ENCODE results near the gene RPS6KA2. TPM values are rescaled to one million over a fixed set of nuclear protein-coding genes. Genes with fewer than 3 reads are reported as not detected.

The RPS6KA2 gene
- total RNA-seq, 1 donor from 2014 or later = 33.7 TPM

DNA sequence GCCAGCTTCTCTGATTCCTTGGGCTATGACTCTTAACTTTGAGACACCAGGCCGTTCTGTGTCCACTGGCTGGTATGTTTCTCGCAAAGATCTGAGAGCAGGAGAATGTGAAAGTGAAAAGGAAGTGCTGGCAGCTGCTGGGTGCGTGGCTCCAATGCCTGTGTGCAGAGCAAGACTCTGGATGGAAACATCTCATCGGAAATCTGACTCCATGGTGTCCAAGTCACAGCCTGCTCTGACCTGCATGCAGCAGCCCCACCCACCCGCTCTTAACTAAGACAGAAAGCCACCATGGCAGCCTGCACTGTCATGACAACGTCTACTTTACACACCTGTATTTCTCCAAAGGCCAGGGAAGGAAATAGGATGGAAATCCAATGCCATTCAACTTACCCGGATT, 178.0 kb downstream of the RPS6KA2 start:
- DNase-seq (ENCODE audit: low read depth, low spot score) = no peak
- Mint-ChIP-seq H3K27me3 (ENCODE audit: low read depth) (no peaks in the 10 kb centered on the region), H3K4me1 (no peaks in the 10 kb centered on the region), H3K4me3 (no peak overlapping the region), H3K27ac (ENCODE audit: unreplicated experiment) (peak overlapping the region; percentile 75), H3K36me3 (ENCODE audit: low read depth) (peaks cover 57% of the 10 kb centered on the region), H3K9me3 (peaks cover 10% of the 10 kb centered on the region)
- TF ChIP-seq, protein P1, sequence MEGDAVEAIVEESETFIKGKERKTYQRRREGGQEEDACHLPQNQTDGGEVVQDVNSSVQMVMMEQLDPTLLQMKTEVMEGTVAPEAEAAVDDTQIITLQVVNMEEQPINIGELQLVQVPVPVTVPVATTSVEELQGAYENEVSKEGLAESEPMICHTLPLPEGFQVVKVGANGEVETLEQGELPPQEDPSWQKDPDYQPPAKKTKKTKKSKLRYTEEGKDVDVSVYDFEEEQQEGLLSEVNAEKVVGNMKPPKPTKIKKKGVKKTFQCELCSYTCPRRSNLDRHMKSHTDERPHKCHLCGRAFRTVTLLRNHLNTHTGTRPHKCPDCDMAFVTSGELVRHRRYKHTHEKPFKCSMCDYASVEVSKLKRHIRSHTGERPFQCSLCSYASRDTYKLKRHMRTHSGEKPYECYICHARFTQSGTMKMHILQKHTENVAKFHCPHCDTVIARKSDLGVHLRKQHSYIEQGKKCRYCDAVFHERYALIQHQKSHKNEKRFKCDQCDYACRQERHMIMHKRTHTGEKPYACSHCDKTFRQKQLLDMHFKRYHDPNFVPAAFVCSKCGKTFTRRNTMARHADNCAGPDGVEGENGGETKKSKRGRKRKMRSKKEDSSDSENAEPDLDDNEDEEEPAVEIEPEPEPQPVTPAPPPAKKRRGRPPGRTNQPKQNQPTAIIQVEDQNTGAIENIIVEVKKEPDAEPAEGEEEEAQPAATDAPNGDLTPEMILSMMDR (conservative IDR thresholded peaks at IDR 0.05) = no peak

DNA sequence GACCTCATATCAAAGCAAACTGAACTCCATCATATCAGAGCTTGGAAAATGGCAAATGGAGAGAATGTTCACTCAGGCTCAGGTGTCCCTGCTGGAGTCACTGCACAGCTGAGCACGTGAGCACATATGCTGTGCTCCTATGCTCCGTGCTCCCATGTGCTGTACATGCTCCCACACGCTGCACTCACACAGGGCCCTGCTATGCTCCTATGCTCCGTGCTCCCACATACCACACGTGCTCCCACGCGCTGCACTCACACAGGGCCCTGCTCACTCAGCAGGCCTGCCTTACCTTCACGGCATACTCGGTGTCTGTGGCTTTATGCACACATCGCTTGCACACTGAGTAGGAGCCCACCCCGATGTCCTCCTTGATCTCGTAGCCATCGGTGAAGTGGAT, 178.6 kb downstream of the RPS6KA2 start:
- H3K9me3 Mint-ChIP-seq = peaks cover 10% of the 10 kb centered on the region
- H3K4me1 Mint-ChIP-seq = no peaks in the 10 kb centered on the region
- H3K27me3 Mint-ChIP-seq (ENCODE audit: low read depth) = no peaks in the 10 kb centered on the region
- no peak overlapping the region for H3K4me3 Mint-ChIP-seq
- TF ChIP-seq, protein P1 (conservative IDR thresholded peaks at IDR 0.05) = no peak
- no peak overlapping the region for H3K27ac Mint-ChIP-seq (ENCODE audit: unreplicated experiment)
- H3K36me3 Mint-ChIP-seq (ENCODE audit: low read depth) = peaks cover 51% of the 10 kb centered on the region
- no peak for DNase-seq (ENCODE audit: low read depth, low spot score)

DNA sequence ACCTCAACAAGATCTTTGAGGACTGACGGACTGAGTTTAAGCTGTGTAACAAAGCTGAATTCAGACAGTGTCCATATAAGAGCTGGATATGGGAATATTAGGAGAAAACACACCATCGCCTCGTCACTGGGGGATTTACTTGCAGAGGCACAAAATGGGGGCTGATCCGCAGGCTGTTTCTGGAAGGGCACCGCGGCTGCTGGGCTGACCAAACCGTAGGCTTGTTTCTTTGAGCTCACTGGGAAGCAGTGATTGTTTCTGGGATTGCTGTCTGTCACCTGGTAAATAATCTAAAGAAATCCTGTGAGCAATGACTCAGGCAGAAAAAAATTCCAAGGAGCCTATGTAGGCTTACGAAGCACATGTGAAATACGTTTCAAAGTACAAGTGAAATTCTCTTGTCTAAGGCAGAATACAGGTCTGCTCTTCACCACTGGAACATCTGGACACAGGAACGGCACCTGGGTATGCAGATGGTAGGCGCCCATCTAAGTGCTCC, 180.4 kb downstream of the RPS6KA2 start:
- H3K9me3 Mint-ChIP-seq = peaks cover 2% of the 10 kb centered on the region
- no peak overlapping the region for H3K4me3 Mint-ChIP-seq
- TF ChIP-seq, protein P1 (conservative IDR thresholded peaks at IDR 0.05) = no peak
- H3K4me1 Mint-ChIP-seq = no peaks in the 10 kb centered on the region
- H3K27me3 Mint-ChIP-seq (ENCODE audit: low read depth) = no peaks in the 10 kb centered on the region
- DNase-seq (ENCODE audit: low read depth, low spot score) = no peak
- no peak overlapping the region for H3K27ac Mint-ChIP-seq (ENCODE audit: unreplicated experiment)
- H3K36me3 Mint-ChIP-seq (ENCODE audit: low read depth) = peaks cover 37% of the 10 kb centered on the region

DNA sequence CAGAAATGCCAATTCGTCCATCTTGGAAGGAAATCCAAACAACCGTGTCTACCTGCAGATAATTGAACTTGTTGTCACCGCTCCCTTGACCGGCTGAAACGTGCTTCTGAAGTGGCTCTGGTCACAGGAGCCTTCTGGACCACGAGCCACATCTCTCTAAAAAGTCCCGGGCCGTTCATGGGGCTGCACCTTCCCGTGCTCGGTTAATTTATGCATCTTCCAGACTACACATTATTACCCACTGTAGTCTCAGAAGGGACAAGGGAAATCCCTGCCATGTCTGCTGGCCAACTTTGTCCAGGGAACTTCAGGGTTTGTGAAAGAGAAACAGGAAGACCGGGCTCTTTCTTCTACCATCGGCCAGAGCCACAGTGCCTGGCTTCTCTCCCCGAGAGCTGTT, 180.9 kb downstream of the RPS6KA2 start:
- Mint-ChIP-seq H3K27ac (ENCODE audit: unreplicated experiment) (no peak overlapping the region), H3K4me3 (no peak overlapping the region)

DNA sequence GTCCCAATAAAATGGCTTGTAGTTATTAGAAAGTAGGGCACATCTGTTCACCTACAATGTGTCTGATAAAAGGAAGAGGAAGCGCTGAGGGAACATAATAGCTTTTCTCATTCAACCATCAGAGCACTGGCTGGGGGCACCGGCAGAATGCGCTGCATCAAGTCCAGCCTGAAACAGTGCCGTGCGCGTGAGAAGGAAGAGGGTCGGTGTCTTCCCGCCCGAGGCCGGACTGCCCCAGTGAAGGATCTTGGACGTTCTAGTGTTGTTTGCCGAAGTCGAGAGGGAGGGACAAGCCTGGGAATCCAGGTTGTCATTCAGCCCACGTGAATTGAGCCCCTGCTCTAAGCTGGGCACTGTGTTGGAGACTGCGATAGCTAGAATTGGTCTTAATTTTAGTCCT, 182.6 kb downstream of the RPS6KA2 start:
- Mint-ChIP-seq H3K27ac (ENCODE audit: unreplicated experiment) (no peak overlapping the region), H3K27me3 (ENCODE audit: low read depth) (no peaks in the 10 kb centered on the region), H3K9me3 (no peaks in the 10 kb centered on the region), H3K4me3 (no peak overlapping the region), H3K4me1 (peaks cover 6% of the 10 kb centered on the region), H3K36me3 (ENCODE audit: low read depth) (peaks cover 23% of the 10 kb centered on the region)
- TF ChIP-seq, protein P1 (conservative IDR thresholded peaks at IDR 0.05) = no peak
- DNase-seq (ENCODE audit: low read depth, low spot score) = no peak

More for the DNA sequence above, 180.9 kb downstream of the RPS6KA2 start:
- TF ChIP-seq, protein P1 (conservative IDR thresholded peaks at IDR 0.05) = no peak
- Mint-ChIP-seq H3K27me3 (ENCODE audit: low read depth) (no peaks in the 10 kb centered on the region), H3K9me3 (no peaks in the 10 kb centered on the region), H3K36me3 (ENCODE audit: low read depth) (peaks cover 32% of the 10 kb centered on the region), H3K4me1 (no peaks in the 10 kb centered on the region)
- no peak for DNase-seq (ENCODE audit: low read depth, low spot score)

Data from neural crest cell (in vitro differentiated cells).